ENCODE measurements around the gene KRT40.

- TF ChIP-seq CTCF (IDR thresholded peaks at IDR 0.05) (no peak), REST (IDR thresholded peaks at IDR 0.05; ENCODE audit: insufficient read depth in 1 of 2, low read depth in 2 of 2, low read length in 1 of 2) (no peak), SIN3A (IDR thresholded peaks at IDR 0.05; ENCODE audit: borderline replicate concordance, insufficient read depth, low read depth, low read length) (no peak)
Observed at GRCh38 chr17:40944531-40944930, 39.6 kb downstream of the KRT40 start.
